Gastroesophageal sphincter (tissue), 4 donors: Measurements from ENCODE around the gene MAST3. TPM values are rescaled to one million over a fixed set of nuclear protein-coding genes. Genes with fewer than 3 reads are reported as not detected.

Experiments
- ATAC-seq: fragments of 150-250 bp; one replicate; pipeline ENCODE4 v1.9.1; 2016; ENCODE audit warnings: mild to moderate bottlenecking, moderate library complexity
- H3K27ac ChIP-seq, 4 donors: fragments of 200-600 bp; sonication (generic) in 3 of 4; 1 replicate in 3 of 4; 2 replicates in 1 of 4; pipeline ENCODE4 v1.5.1; 2016 to 2019
- H3K27me3 ChIP-seq: fragments of 200-600 bp; sonication (generic); one replicate; pipeline ENCODE4 v1.5.1; 2019
- H3K36me3 ChIP-seq, 2 donors: fragments of 200-600 bp; sonication (generic); one replicate each; pipeline ENCODE4 v1.5.1; 2019; ENCODE audit warnings: control low read depth in 1 of 2
- H3K4me1 ChIP-seq, 3 donors: fragments of 200-600 bp; sonication (generic); 1 replicate in 2 of 3; 2 replicates in 1 of 3; pipeline ENCODE4 v1.5.1; 2016 to 2019; ENCODE audit warnings: control low read depth in 2 of 3
- H3K4me3 ChIP-seq, 2 donors: fragments of 200-600 bp; sonication (generic); one replicate each; pipeline ENCODE4 v1.5.1; 2019; ENCODE audit warnings: mild to moderate bottlenecking in 1 of 2, moderate library complexity in 1 of 2
- H3K9me3 ChIP-seq, 3 donors: fragments of 200-600 bp; sonication (generic); one replicate each; pipeline ENCODE4 v1.5.1; 2017 to 2019; ENCODE audit warnings: control low read depth in 2 of 3
- CTCF ChIP-seq, 4 experiments: fragments of 200-600 bp in 2 of 4; fragments of 450-650 bp in 2 of 4; sonication (generic) in 1 of 4; IDR thresholded peaks; one replicate each; pipeline ENCODE4 v1.5.1; 2017 to 2019; ENCODE audit warnings: antibody characterized with exemption in 4 of 4, mild to moderate bottlenecking in 2 of 4, moderate library complexity in 2 of 4
- EP300 ChIP-seq: sonication (generic); formaldehyde crosslinking; IDR thresholded peaks from one replicate; pipeline ENCODE4 v1.6.1; 2017; ENCODE audit warnings: antibody characterized with exemption, mild to moderate bottlenecking
- POLR2A ChIP-seq, 2 donors: fragments of 450-650 bp; IDR thresholded peaks; one replicate each; pipeline ENCODE4 v1.6.1; 2017; ENCODE audit warnings: antibody characterized with exemption in 2 of 2, mild to moderate bottlenecking in 2 of 2, moderate library complexity in 1 of 2
- POLR2AphosphoS5 ChIP-seq: sonication (generic); formaldehyde crosslinking; IDR thresholded peaks from one replicate; pipeline ENCODE4 v1.6.1; 2017; ENCODE audit warnings: antibody characterized with exemption
- WGBS, 2 donors: methylation state at CpG; one replicate each; pipeline ENCODE4 v1.1.5; 2018; ENCODE audit warnings: low coverage in 1 of 2; 5-methylcytosine and 5-hydroxymethylcytosine counted together
- total RNA-seq, 4 donors: library from RNA; depleted of rRNA; stranded (reverse); fragments of >200 nt; gene quantifications; one replicate each; pipeline ENCODE4 v1.1.0, GENCODE V29; 2016

MAST3 gene
- total RNA-seq, 4 donors from 2014 or later = 3.3 to 8.8 (median 4.8) TPM

DNA sequence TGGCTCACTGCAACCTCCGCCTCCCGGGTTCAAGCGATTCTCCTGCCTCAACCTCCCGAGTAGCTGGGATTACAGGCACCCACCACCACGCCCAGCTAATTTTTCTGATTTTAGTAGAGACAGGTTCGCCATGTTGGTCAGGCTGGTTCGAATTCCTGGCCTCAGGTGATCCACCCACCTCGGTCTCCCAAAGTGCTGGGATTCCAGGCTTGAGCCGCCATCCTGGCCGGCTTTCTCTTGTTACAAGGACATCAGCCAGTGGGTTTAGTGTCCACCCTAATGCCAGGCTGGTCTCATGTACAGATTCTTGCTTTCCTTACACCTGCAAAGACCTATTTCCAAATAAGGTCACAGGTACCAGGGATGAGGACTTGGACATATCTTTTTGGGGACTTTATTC, 62.2 kb downstream of the MAST3 start:
- H3K9me3 ChIP-seq = no peaks in the 10 kb centered on the region
- peaks cover 0 to 59% (median 24%) of the 10 kb centered on the region in 3 donors for H3K4me1 ChIP-seq
- peaks cover 0 to 39% of the 10 kb centered on the region in 2 donors for H3K36me3 ChIP-seq
- TF ChIP-seq POLR2A (IDR thresholded peaks at IDR 0.05) (no peak), EP300 (no peak)
- H3K4me3 ChIP-seq = no peak overlapping the region
- 96% methylated on average over 5 of the region's 10 CpGs; no CpG with 5 or more reads in 1 of the 2 donors for WGBS, 2 donors
- no peak for ATAC-seq
- peak overlapping the region in 2 of 4 donors; percentile 85 for H3K27ac ChIP-seq
- no peaks in the 10 kb centered on the region for H3K27me3 ChIP-seq

DNA sequence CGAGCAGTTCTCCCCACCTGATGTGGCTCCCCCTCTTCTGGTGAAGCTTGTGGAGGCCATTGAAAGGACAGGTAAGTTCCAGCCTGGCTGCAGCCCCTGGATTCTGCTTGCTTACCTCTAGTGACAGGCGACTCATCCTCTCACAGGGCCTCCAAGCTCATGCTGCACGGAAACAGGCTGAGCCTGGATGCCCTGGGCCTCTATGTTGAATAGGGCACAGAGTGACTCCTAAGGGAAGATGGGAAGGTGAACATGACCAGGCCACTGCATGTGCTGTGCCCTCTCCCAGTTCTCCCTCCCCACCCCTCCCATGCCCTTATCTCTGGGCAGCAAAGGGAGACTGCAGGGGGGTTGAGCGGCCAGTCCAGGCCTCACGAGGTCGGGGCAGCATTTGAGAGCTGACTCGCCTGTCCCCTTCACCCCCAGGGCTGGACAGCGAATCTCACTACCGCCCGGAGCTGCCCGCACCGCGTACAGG, 63.0 kb downstream of the MAST3 start:
- TF ChIP-seq POLR2A (IDR thresholded peaks at IDR 0.05) = no peak
- TF ChIP-seq CTCF (IDR thresholded peaks at IDR 0.05) = no peak
- no peak for TF ChIP-seq EP300
- no peak for TF ChIP-seq POLR2AphosphoS5
- Histone ChIP-seq H3K4me3 (peak overlapping the region; percentile 28 to 55), H3K36me3 (peaks cover 0 to 45% of the 10 kb centered on the region in 2 donors), H3K27me3 (no peaks in the 10 kb centered on the region), H3K27ac (peak overlapping the region; percentile 40 to 85 (median 85)), H3K4me1 (peaks cover 0 to 52% (median 24%) of the 10 kb centered on the region in 3 donors), H3K9me3 (no peaks in the 10 kb centered on the region)
- whole genome bisulfite sequencing, 2 donors = no CpG with 5 or more reads among the region's 13 CpGs
- no peak for ATAC-seq

- Histone ChIP-seq H3K27ac (peak overlapping the region; percentile 40 to 85 (median 85)), H3K36me3 (peaks cover 0 to 45% of the 10 kb centered on the region in 2 donors), H3K4me1 (peaks cover 0 to 46% (median 24%) of the 10 kb centered on the region in 3 donors), H3K27me3 (no peaks in the 10 kb centered on the region), H3K9me3 (no peaks in the 10 kb centered on the region), H3K4me3 (peak overlapping the region; percentile 28 to 55)
- TF ChIP-seq EP300 (no peak), CTCF (IDR thresholded peaks at IDR 0.05) (peak in 3 of 4 experiments; percentile 70 to 79 (median 74))
- ATAC-seq = peak; percentile 89
- WGBS, 2 donors = 0% methylated on average over 1 of the region's 66 CpGs; no CpG with 5 or more reads in 1 of the 2 donors
These were observed 63.5 kb downstream of the MAST3 start for GRCh38 chr19:18160971-18161635.

DNA sequence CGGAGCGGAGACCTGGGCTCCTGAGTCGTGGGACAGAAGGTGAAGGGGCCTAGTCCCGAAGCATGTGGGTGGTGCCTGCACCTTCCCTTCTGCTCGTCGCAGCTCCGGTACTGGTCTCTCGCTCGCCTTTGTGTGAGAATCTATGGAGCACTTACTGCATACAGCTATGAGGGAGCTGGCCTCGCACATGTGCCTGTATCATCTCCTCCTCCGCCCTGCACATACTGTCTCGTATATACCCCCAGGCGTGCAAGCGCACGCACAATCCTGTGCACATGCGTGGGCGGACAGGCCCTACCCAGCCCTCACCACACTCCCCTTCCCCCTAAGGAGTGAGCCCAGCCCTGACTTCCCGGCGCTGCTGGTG, 64.0 kb downstream of the MAST3 start:
- Histone ChIP-seq H3K27ac (peak overlapping the region in 3 of 4 donors; percentile 85), H3K4me3 (peak overlapping the region; percentile 7 to 55), H3K27me3 (no peaks in the 10 kb centered on the region), H3K9me3 (no peaks in the 10 kb centered on the region), H3K4me1 (peaks cover 0 to 41% (median 23%) of the 10 kb centered on the region in 3 donors), H3K36me3 (peaks cover 0 to 48% of the 10 kb centered on the region in 2 donors)
- TF ChIP-seq POLR2A (IDR thresholded peaks at IDR 0.05) (no peak), EP300 (no peak), CTCF (IDR thresholded peaks at IDR 0.05) (no peak), POLR2AphosphoS5 (no peak)
- 61% methylated on average over 10 of the region's 19 CpGs; no CpG with 5 or more reads in 1 of the 2 donors for WGBS, 2 donors
- ATAC-seq = peak; percentile 19

DNA sequence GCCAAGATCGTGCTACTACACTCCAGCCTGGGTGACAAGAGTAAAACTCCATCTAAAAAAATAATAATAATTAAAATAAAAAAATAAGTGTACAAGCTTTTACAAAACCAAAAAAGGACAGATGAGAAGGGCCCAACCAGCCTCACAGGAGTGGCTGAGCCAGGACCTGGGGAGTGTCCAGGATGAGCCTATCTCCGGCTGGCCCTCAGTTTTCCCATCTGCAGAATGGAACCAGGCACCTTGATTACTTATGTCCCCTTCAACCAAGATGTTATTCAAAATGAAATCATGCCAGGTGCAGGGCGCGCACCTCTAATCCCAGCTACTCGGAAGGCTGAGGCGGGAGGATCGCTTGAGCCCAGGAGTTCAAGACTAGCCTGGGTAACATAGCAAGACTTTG, 66.5 kb downstream of the MAST3 start:
- no peak overlapping the region for H3K4me3 ChIP-seq
- 95 to 100% methylated on average over 5 to 7 of the region's 7 CpGs for WGBS, 2 donors
- no peak overlapping the region for H3K27ac ChIP-seq
- no peaks in the 10 kb centered on the region for H3K27me3 ChIP-seq
- no peak for ATAC-seq
- peaks cover 0 to 73% of the 10 kb centered on the region in 2 donors for H3K36me3 ChIP-seq
- H3K9me3 ChIP-seq = no peaks in the 10 kb centered on the region
- peaks cover 0 to 21% (median 12%) of the 10 kb centered on the region in 3 donors for H3K4me1 ChIP-seq
- TF ChIP-seq POLR2AphosphoS5 (no peak), CTCF (IDR thresholded peaks at IDR 0.05) (no peak), POLR2A (IDR thresholded peaks at IDR 0.05) (no peak), EP300 (no peak)
